ENCODE results near the gene TAC3. TPM values are rescaled to one million over a fixed set of nuclear protein-coding genes. Genes with fewer than 3 reads are reported as not detected.
"Not testable (repeated sequence)": the region's sequence is repeated elsewhere in the genome, so short reads cannot be mapped to it uniquely, and the experiment has no call there.

The TAC3 gene
- total RNA-seq, 4 donors from 2014 or later = not detected

GRCh38 chr12:56980941-56981530 is 35.3 kb downstream of the TAC3 start:
- ATAC-seq (no peak), DNase-seq (no peak)
- no peak overlapping the region for H3K27ac ChIP-seq
- intact Hi-C loops (cut with DNase I; ENCODE audit: low total_unique reads) (no loop called here), in situ Hi-C loops (cut with MboI; ENCODE audit: low sequenced_read_pairs in 4 of 4) (no loop called here)
- no peaks in the 10 kb centered on the region for H3K36me3 ChIP-seq
- H3K27me3 ChIP-seq = no peaks in the 10 kb centered on the region
- no peak overlapping the region for H3K4me3 ChIP-seq
- H3K9me3 ChIP-seq = no peaks in the 10 kb centered on the region
- no peaks in the 10 kb centered on the region for H3K4me1 ChIP-seq
- no peak for TF ChIP-seq POLR2A (IDR thresholded peaks at IDR 0.05)
- no peak for TF ChIP-seq CTCF (IDR thresholded peaks at IDR 0.05 in 4 of 5, conservative IDR thresholded peaks at IDR 0.05 in 1 of 5)

- Histone ChIP-seq H3K36me3 (no peaks in the 10 kb centered on the region), H3K4me3 (no peak overlapping the region), H3K27me3 (no peaks in the 10 kb centered on the region), H3K4me1 (no peaks in the 10 kb centered on the region), H3K27ac (no peak overlapping the region), H3K9me3 (no peaks in the 10 kb centered on the region)
- in situ Hi-C loops (cut with MboI; ENCODE audit: low sequenced_read_pairs in 4 of 4) (no loop called here), intact Hi-C loops (cut with DNase I; ENCODE audit: low total_unique reads) (no loop called here)
- TF ChIP-seq CTCF (IDR thresholded peaks at IDR 0.05 in 4 of 5, conservative IDR thresholded peaks at IDR 0.05 in 1 of 5) (no peak), POLR2A (IDR thresholded peaks at IDR 0.05) (no peak)
- no peak for DNase-seq
- ATAC-seq = no peak
These were observed 36.1 kb downstream of the TAC3 start for GRCh38 chr12:56980268-56980667.

GRCh38 chr12:56979628-56980027 is 36.7 kb downstream of the TAC3 start:
- H3K9me3 ChIP-seq = no peaks in the 10 kb centered on the region
- intact Hi-C loops (cut with DNase I; ENCODE audit: low total_unique reads) = no loop called here
- H3K4me1 ChIP-seq = no peaks in the 10 kb centered on the region
- no peak for TF ChIP-seq CTCF (IDR thresholded peaks at IDR 0.05 in 4 of 5, conservative IDR thresholded peaks at IDR 0.05 in 1 of 5)
- no peak for TF ChIP-seq POLR2A (IDR thresholded peaks at IDR 0.05)
- no peaks in the 10 kb centered on the region for H3K27me3 ChIP-seq
- H3K36me3 ChIP-seq = no peaks in the 10 kb centered on the region
- ATAC-seq (no peak), DNase-seq (no peak)
- H3K4me3 ChIP-seq = no peak overlapping the region
- in situ Hi-C loops (cut with MboI; ENCODE audit: low sequenced_read_pairs in 4 of 4) = no loop called here
- no peak overlapping the region for H3K27ac ChIP-seq

GRCh38 chr12:56978397-56979138 is 37.8 kb downstream of the TAC3 start:
- H3K9me3 ChIP-seq = no peaks in the 10 kb centered on the region
- in situ Hi-C loops (cut with MboI; ENCODE audit: low sequenced_read_pairs in 4 of 4) = no loop called here
- TF ChIP-seq CTCF (IDR thresholded peaks at IDR 0.05 in 4 of 5, conservative IDR thresholded peaks at IDR 0.05 in 1 of 5) = no peak

GRCh38 chr12:56977361-56977760 is 39.0 kb downstream of the TAC3 start:
- DNase-seq; H3K4me3 ChIP-seq; H3K4me1 ChIP-seq; H3K27ac ChIP-seq; in situ Hi-C loops (cut with MboI; ENCODE audit: low sequenced_read_pairs in 4 of 4); H3K36me3 ChIP-seq; H3K9me3 ChIP-seq; intact Hi-C loops (cut with DNase I; ENCODE audit: low total_unique reads); H3K27me3 ChIP-seq; ATAC-seq: not testable (repeated sequence)

More at GRCh38 chr12:56978397-56979138, 37.8 kb downstream of the TAC3 start:
- intact Hi-C loops (cut with DNase I; ENCODE audit: low total_unique reads) = no loop called here
- no peaks in the 10 kb centered on the region for H3K36me3 ChIP-seq
- H3K27ac ChIP-seq = no peak overlapping the region
- no peaks in the 10 kb centered on the region for H3K4me1 ChIP-seq
- no peaks in the 10 kb centered on the region for H3K27me3 ChIP-seq
- H3K4me3 ChIP-seq = no peak overlapping the region
- ATAC-seq (no peak), DNase-seq (no peak)

- H3K4me1 ChIP-seq; intact Hi-C loops (cut with DNase I; ENCODE audit: low total_unique reads); H3K4me3 ChIP-seq; H3K27me3 ChIP-seq; DNase-seq; H3K27ac ChIP-seq; ATAC-seq; H3K36me3 ChIP-seq; in situ Hi-C loops (cut with MboI; ENCODE audit: low sequenced_read_pairs in 4 of 4); H3K9me3 ChIP-seq: not testable (repeated sequence)
These were observed 42.1 kb downstream of the TAC3 start for GRCh38 chr12:56974224-56974623.

- DNase-seq; intact Hi-C loops (cut with DNase I; ENCODE audit: low total_unique reads); H3K4me1 ChIP-seq; H3K4me3 ChIP-seq; H3K27ac ChIP-seq; H3K27me3 ChIP-seq; ATAC-seq; in situ Hi-C loops (cut with MboI; ENCODE audit: low sequenced_read_pairs in 4 of 4); H3K36me3 ChIP-seq; H3K9me3 ChIP-seq: not testable (repeated sequence)
These were observed 47.4 kb downstream of the TAC3 start for GRCh38 chr12:56968910-56969309.

All from gastrocnemius medialis (tissue), 4 donors.